Measurements from ENCODE around the gene PCP4. TPM values are rescaled to one million over a fixed set of nuclear protein-coding genes. Genes with fewer than 3 reads are reported as not detected.

Gene PCP4
- 1.6 TPM for total RNA-seq

DNA sequence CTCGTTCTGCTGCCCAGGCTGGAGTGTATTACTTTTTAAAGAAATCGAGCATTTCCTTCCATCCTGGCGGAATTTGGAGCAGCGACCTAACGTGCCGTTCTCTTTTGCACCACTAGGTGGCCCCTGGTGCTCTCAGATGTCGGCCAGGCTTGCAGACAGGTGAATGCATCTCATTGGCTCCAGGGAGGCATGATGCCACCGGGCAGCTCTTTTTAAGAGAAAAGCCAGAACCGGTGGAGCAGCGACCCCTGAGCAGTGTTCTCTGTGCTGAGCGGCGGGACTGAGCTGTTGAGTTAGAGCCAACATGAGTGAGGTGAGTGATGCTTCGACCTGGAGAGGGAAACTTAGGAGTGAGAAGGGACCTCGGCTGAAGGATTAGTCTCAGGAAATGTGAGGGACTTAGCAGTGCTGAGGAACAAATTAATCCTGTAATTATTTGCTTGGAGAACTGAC lies at the start of gene PCP4:
Gene PCP4, plus strand, starts transcription at position 241 of the 453 bp plus-strand sequence. Its CDS starts 64 bp downstream, at position 305.
- DNase-seq: peak; percentile 57

- no peak for DNase-seq
These were observed 48.7 kb upstream of the PCP4 start for GRCh38 chr21:39818557-39818956.

DNA sequence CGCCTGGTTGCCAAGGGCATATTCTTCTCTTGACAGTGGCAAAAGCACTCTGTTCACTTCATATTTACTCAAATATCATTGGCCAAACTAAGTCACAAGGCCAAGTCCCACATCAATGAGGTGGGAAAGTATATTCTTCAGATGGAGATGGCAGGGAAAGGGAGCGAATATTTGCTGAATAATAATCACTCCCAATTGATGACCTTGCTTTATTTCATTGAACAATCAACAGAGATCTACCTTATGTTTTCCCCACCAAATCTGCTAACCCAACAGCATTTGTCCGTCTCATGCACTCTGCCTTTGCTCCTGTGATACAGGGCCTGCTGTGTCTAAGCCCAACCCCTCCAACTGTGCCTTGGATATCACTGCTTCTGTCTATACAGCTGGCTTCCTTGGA lies 45.2 kb upstream of the PCP4 start:
- no peak for DNase-seq

GRCh38 chr21:39825250-39825649 lies 42.0 kb upstream of the PCP4 start:
- DNase-seq: no peak

DNA sequence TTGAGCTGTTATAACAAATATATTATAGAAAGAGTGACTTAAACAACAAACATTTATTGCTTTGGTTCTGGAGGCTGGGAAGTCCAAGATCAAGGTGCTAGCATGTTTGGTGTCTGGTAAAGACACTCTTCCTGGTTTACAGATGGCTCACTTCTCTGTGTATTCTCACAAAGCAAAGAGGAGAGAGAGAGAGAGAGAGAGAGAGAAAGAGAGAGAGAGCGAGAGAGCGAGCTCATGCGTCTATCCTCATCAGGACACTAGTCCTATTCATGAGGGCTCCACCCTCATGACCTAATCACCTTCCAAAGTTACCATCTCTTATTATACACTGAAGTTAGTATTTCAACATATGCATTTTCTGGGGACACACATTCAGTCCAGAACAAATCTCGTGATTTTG lies 32.7 kb upstream of the PCP4 start:
- DNase-seq: no peak

DNA sequence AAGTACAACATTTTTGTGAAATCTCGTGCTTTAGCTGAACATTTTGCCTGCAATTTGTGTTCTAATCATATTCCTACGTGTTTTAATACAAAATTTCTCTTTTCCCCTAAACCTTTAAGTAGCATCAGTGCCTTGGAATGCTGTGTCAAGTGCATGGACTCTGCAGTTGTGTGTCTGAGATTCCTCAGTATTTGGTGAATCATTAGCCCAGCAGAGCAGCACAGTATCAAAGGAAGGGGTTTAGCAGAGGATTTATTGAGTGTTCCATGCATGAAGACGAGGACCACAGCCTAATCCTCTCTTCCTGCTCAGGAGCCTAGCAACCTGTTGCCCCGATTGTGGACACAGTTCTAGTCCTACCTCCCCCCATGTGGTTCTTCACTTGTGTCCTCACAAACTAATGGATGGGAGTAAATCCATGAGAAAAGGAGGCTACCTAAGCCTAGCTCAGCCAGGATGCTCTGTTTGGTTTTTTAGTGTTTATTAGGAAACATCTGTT lies 29.3 kb upstream of the PCP4 start:
- DNase-seq: no peak

DNA sequence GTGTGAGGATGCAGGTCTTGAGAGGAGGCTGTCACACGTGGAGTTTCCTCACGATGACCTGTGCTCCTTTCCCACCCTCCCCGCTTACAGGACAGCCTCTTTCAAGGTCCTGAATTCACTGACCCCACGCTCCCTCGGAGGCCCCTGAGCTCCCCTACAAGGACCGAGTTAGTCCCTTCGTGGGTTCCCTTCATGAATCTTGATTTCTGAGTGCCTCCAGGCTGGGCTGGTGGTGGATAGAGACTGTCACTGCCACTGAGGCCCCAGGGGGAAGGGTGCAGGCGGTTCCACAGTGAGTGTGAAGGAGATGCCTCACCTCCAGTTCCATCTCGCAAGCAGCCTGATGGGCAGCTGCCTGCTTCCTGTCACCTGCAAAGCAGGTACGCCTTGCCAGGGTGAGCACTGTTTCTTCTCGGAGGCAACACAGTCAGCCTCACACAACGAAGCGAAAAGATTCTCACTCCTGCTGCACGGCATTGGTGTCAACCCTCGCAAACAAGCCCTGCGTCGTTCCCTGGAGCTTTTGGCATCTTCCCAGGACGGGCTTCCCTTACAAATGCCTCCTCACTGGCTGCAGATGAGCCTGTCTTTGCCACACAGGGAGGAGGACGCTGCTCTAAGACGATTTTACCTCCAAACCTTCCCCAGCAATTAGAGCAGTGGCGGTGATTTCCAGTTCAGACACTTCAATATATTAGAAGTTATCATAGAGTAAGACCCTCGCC lies 26.7 kb upstream of the PCP4 start:
- DNase-seq: no peak

- no peak for DNase-seq
These were observed 24.3 kb upstream of the PCP4 start for GRCh38 chr21:39842741-39843459.

- no peak for DNase-seq
These were observed 23.8 kb upstream of the PCP4 start for GRCh38 chr21:39843483-39843882.

- no peak for DNase-seq
These were observed 23.3 kb upstream of the PCP4 start for GRCh38 chr21:39843916-39844315.

DNA sequence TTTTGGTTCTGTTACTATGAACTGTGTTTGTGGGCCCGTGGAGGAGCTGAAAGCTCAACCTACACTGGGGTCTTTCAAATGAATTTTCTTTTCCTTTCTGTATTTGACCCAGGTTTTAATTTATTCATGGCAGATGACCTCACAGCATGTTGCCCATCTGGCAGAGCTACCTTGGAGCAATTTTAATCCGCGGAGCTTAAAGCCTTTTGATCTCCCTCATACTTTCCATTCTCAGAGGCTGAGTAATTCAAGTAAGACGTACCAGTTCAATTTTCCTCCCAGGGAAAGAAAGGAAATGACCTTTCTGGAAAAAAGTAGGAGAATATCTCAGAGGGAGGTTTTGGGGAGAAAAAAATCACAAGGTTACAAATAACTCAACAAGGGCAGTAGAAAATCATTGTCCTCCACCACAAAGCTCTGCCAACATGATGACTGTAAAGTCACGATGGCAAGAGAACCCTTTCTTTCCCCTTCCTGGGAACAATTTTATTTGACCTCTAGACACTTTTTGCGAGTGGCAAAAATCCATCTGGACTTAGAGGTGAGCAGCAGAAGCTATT lies 21.6 kb upstream of the PCP4 start:
- DNase-seq: no peak

- no peak for DNase-seq
These were observed 19.4 kb upstream of the PCP4 start for GRCh38 chr21:39847877-39848276.

DNA sequence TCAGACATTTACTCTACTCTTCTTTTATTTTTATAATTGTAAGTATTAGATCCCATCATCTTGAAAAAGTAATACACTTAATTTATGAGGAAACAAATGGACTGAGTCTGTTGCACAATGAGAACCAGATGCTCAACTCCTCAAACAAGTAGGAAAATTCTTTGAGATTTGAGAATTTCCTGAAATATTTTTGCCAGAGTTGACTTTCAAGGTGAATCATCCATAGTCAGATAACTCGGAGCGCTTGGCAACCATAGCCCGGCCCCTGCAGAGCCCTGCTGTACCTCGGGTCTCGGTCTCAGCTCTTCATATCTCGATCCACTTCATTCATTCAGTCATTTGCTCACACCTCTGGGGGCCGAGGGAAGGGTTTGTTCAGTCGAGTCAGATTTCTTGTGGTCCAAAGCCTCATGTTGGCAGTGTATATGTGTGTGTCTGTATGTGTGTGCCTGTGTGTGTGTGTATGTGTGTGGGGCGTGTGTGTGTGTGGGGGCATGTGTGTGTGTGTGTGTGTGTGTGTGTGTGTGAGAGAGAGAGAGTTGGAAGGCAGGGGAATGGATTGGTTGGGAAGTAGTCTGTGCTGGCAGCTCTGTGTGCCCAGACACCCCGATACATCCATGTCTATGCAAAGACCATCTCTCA lies 18.1 kb upstream of the PCP4 start:
- DNase-seq: no peak

GRCh38 chr21:39850333-39850732 lies 16.9 kb upstream of the PCP4 start:
- no peak for DNase-seq

DNA sequence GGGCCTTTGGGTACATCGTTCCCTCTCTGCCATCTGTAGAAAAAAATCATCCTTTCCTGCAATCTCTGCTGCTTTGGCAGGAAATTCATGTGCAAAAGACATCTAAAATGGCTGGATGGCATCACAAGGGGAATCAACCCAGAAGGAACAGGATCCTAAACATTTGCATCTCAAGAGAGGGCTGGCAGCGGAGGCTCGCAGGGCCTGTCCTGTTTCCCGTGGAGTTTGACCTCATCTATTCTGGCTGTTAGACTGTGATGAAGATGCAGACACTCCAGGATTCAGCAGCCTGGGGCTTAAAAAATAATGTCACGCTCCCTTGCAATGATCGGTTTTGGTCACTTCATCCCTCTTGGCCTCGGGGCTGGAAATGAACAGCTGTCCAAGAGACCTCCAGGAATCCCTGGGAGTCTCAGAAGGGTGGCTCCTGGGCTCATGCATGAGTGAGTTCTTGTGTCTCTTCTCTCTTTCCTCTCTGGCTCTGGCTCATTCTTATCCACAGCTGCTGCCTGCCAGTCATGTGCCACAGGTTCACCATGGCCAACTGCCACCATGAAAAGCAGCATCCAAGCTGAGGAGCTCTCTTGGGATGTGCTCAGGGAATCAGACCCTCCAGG lies 16.1 kb upstream of the PCP4 start:
- DNase-seq: no peak

DNA sequence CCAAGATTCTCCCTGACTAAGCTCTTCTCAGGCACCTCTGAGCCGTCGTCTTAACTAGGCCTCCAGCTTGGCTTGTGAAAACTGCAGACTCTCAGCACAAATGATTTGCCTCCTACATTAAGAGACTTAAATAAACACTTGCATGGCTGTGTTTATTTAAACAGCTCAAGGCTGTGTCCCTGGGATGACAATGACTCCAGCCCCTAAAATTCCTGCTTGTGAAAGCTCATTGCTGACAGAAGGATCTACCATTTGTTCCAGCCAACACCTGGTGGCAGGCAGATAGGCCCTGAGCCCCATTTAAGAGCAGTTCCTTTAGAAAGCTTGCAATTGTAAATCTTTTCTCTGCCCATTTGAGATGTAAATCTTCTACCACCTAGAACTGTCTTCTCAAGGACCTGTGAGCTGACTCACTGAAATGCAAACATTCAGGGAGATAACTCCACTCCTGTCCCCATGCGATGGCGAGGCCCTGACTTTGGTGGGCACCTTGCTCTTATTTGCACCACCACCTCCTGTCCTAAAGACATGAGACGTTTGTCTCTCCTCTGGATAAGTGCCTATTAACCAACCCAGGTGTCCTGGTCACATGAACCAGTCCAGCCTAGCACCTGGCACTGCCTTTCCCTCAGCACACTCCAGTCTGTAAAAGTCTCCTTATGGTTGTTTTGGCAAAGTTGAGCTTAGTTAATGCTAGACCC lies 15.1 kb upstream of the PCP4 start:
- no peak for DNase-seq

- no peak for DNase-seq
These were observed 14.3 kb upstream of the PCP4 start for GRCh38 chr21:39852726-39853500.

DNA sequence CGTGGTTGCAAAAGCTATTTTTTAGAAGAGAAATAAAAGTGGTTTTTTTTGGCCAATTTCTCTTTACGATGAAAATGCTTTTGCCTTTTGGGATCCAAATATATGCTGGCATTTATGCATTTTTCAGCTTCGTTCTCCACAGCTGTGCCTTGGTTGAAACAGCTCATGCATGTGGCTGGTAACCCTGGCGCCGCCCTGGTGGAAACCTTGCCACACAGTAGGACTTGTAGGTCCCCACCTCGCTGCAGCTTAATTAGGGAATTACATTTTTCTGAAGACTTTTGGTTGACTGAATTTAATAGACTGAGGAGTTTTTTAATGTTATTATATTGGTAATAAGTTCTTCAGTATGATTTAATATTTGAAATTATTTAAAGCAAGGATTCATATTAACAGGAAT lies 12.7 kb upstream of the PCP4 start:
- no peak for DNase-seq

GRCh38 chr21:39855595-39855994 lies 11.6 kb upstream of the PCP4 start:
- DNase-seq: no peak

- no peak for DNase-seq
These were observed 6.6 kb upstream of the PCP4 start for GRCh38 chr21:39860600-39860999.

DNA sequence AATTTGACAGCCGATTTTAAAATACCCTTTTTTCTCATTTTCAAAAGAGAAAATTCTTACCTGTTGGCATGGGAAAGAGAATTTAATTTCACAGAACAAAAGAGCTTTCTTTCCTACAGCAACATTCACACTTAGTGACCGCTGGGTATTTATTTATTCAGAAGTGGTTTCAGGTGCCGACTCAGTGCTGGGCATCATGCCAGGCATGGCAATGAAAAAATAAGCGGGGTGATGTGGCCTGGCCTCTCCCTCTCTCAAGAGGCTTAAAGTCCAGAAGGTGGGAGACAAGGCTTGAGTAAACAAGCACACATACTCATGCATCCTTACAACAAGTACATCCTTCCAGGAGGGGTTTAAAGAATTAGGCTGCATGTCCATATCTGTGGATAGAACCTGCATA lies 4.1 kb upstream of the PCP4 start:
- DNase-seq: no peak
